ENCODE results near the gene SPSB3.

The SPSB3 gene

GRCh38 chr16:1763521-1764511 is 18.6 kb downstream of the SPSB3 start:
- no peak overlapping the region for H3K4me3 ChIP-seq (ENCODE audit: low read depth, low read length)
- DNase-seq (ENCODE audit: low read depth) = no peak
- TF ChIP-seq, protein P1, sequence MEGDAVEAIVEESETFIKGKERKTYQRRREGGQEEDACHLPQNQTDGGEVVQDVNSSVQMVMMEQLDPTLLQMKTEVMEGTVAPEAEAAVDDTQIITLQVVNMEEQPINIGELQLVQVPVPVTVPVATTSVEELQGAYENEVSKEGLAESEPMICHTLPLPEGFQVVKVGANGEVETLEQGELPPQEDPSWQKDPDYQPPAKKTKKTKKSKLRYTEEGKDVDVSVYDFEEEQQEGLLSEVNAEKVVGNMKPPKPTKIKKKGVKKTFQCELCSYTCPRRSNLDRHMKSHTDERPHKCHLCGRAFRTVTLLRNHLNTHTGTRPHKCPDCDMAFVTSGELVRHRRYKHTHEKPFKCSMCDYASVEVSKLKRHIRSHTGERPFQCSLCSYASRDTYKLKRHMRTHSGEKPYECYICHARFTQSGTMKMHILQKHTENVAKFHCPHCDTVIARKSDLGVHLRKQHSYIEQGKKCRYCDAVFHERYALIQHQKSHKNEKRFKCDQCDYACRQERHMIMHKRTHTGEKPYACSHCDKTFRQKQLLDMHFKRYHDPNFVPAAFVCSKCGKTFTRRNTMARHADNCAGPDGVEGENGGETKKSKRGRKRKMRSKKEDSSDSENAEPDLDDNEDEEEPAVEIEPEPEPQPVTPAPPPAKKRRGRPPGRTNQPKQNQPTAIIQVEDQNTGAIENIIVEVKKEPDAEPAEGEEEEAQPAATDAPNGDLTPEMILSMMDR (IDR thresholded peaks at IDR 0.05; ENCODE audit: low read depth, low read length, missing control alignments) = peak; percentile 63
- in situ Hi-C loops (cut with HindIII; ENCODE audit: low sequenced_read_pairs) = no loop called here

DNA sequence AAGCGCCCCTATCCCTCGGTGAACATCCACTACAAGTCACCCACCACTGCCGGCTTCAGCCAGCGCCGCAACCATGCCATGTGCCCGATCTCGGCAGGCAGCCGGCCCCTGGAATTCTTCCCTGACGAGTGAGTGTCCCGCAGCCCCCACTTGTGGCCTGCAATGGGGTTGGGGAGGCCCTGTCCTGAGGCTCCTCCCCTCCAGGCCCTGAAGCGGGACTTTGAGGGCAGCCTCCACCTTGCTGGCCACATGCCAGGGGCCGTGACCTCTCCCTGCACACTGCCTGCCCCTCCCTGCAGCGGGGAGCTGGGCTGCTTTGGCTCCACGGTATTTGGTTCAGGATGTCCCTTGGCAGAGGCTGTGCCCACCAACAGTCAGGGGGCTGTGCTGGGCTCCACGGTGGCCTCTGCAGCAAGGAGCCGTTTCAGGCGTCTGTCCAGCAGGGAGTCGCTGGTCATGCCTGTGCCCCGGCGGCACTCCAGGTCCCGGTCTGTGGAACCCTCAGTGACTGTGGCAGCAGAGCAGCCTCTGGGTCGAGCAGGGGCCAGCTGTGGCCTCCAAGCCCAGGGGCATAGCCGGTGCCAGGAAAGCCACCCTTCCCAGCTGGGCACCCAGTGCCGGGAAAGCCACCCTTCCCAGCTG is 19.4 kb downstream of the SPSB3 start:
- TF ChIP-seq, protein P1 (IDR thresholded peaks at IDR 0.05; ENCODE audit: low read depth, low read length, missing control alignments) = no peak
- in situ Hi-C loops (cut with HindIII; ENCODE audit: low sequenced_read_pairs) = no loop called here
- H3K4me3 ChIP-seq (ENCODE audit: low read depth, low read length) = no peak overlapping the region
- DNase-seq (ENCODE audit: low read depth) = no peak

DNA sequence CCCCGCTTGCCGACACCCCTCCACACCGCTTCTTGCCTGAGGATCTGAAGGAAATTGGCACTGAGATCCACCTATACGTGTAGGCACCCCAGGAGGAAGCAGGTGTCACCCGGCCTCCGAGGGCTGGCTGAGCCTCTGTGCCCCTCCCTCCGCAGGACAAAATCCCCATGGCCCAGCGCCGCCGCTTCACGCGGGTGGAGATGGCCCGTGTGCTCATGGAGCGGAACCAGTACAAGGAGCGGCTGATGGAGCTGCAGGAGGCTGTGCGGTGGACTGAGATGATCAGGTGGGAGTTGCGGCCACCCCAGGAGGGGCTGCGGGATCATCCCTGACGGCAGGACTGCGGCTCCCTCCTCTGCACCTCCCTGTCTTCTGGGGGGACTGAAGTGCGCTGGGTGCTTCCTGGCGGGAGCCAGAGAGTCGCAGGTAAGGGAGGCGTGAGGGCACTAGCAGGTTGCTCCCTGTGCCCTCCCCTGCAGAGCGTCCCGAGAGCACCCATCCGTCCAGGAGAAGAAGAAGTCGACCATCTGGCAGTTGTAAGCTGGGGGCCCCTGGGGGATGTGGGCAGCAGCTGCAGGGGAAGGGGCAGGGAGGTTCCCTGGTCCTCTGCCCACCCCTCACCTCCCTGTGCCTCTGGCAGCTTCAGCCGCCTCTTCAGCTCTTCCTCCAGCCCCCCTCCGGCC is 20.0 kb downstream of the SPSB3 start:
- no peak overlapping the region for H3K4me3 ChIP-seq (ENCODE audit: low read depth, low read length)
- TF ChIP-seq, protein P1 (IDR thresholded peaks at IDR 0.05; ENCODE audit: low read depth, low read length, missing control alignments) = no peak
- in situ Hi-C loops (cut with HindIII; ENCODE audit: low sequenced_read_pairs) = no loop called here
- no peak for DNase-seq (ENCODE audit: low read depth)

DNA sequence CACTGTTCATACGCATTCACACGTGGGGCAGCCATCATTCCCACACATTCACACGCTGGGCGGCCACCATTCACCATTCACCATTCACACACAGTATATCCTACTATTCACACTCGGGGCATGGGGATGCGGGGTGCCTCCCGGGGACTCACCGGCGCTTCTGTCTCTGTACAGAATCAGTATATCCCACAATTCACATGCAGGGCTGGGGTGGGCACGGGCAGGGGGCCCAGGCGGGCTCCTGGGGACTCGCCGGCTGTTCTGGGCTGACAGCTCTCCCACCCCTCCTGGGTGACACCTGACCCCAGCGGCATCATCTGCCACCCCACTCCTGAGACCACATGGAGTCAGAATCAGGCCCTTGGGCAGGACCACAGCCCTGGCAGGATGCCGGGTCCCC is 20.6 kb downstream of the SPSB3 start:
- DNase-seq (ENCODE audit: low read depth) = no peak
- in situ Hi-C loops (cut with HindIII; ENCODE audit: low sequenced_read_pairs) = no loop called here
- TF ChIP-seq, protein P1 (IDR thresholded peaks at IDR 0.05; ENCODE audit: low read depth, low read length, missing control alignments) = no peak
- no peak overlapping the region for H3K4me3 ChIP-seq (ENCODE audit: low read depth, low read length)

- H3K4me3 ChIP-seq (ENCODE audit: low read depth, low read length) = no peak overlapping the region
- no peak for DNase-seq (ENCODE audit: low read depth)
- in situ Hi-C loops (cut with HindIII; ENCODE audit: low sequenced_read_pairs) = no loop called here
- TF ChIP-seq, protein P1 (IDR thresholded peaks at IDR 0.05; ENCODE audit: low read depth, low read length, missing control alignments) = no peak
These were observed 21.5 kb downstream of the SPSB3 start for GRCh38 chr16:1760911-1761310.

DNA sequence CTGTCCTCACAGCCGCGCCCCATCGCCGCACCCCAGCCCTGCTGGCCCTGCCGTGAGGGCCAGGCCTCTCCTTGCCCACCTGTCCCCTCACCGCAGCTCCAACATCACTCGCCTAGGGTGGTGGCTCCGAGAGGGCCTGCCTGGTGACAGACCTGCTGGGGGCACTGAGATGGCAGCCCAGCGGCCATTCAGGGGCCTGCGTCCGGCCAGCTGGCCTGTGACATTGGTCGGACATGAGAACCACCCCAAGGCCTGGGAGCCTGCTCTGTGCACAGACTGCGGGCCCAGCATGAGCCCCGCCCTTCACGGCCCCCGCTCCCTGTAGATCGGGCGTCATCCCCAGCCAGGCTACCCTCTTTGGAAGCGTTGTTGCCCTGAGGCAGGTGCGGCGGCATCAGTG is 22.9 kb downstream of the SPSB3 start:
- DNase-seq (ENCODE audit: low read depth) = no peak

More for the DNA sequence above, 22.9 kb downstream of the SPSB3 start:
- in situ Hi-C loops (cut with HindIII; ENCODE audit: low sequenced_read_pairs) = no loop called here
- no peak overlapping the region for H3K4me3 ChIP-seq (ENCODE audit: low read depth, low read length)
- TF ChIP-seq, protein P1 (IDR thresholded peaks at IDR 0.05; ENCODE audit: low read depth, low read length, missing control alignments) = no peak

Measured in astrocyte of the cerebellum (primary cell).